ENCODE results near the gene CRIM1.

GRCh38 chr2:36528274-36528673 lies 172.7 kb downstream of the CRIM1 start:
- no peak for TF ChIP-seq CTCF (IDR thresholded peaks at IDR 0.05 in 8 of 11, conservative IDR thresholded peaks at IDR 0.05 in 3 of 11)
- TF ChIP-seq POLR2A (IDR thresholded peaks at IDR 0.05): no peak
- no peak for TF ChIP-seq POLR2AphosphoS5 (IDR thresholded peaks at IDR 0.05)

Data from spleen (tissue), 7 donors.